ENCODE results near the gene ATP1A2.

ATP1A2 gene

GRCh38 chr1:160127865-160128523 lies 12.4 kb downstream of the ATP1A2 start:
- TF ChIP-seq MYC (IDR thresholded peaks at IDR 0.05; ENCODE audit: low read depth, low read length), result no peak
- no peak for TF ChIP-seq POLR2A (IDR thresholded peaks at IDR 0.05; ENCODE audit: extremely low read depth, insufficient read length)
- TF ChIP-seq CTCF (IDR thresholded peaks at IDR 0.05; ENCODE audit: low read depth, low read length), result no peak
- TF ChIP-seq MAX (IDR thresholded peaks at IDR 0.05; ENCODE audit: low read depth, low read length), result no peak
- no peak overlapping the region for H3K4me3 ChIP-seq (ENCODE audit: low read depth, low read length)
- DNase-seq (ENCODE audit: low read depth), result peak; percentile 43

- no peak for DNase-seq (ENCODE audit: low read depth)
- TF ChIP-seq POLR2A (IDR thresholded peaks at IDR 0.05; ENCODE audit: extremely low read depth, insufficient read length), result no peak
- no peak for TF ChIP-seq CTCF (IDR thresholded peaks at IDR 0.05; ENCODE audit: low read depth, low read length)
- TF ChIP-seq MYC (IDR thresholded peaks at IDR 0.05; ENCODE audit: low read depth, low read length), result no peak
- no peak for TF ChIP-seq MAX (IDR thresholded peaks at IDR 0.05; ENCODE audit: low read depth, low read length)
Measured at GRCh38 chr1:160128636-160129035, 13.1 kb downstream of the ATP1A2 start.

GRCh38 chr1:160129046-160129445 lies 13.5 kb downstream of the ATP1A2 start:
- H3K4me3 ChIP-seq (ENCODE audit: low read depth, low read length), result no peak overlapping the region
- TF ChIP-seq MYC (IDR thresholded peaks at IDR 0.05; ENCODE audit: low read depth, low read length) (no peak), CTCF (IDR thresholded peaks at IDR 0.05; ENCODE audit: low read depth, low read length) (no peak)
- no peak for DNase-seq (ENCODE audit: low read depth)

More at GRCh38 chr1:160128636-160129035, 13.1 kb downstream of the ATP1A2 start:
- H3K4me3 ChIP-seq (ENCODE audit: low read depth, low read length), result no peak overlapping the region

- TF ChIP-seq MYC (IDR thresholded peaks at IDR 0.05; ENCODE audit: low read depth, low read length) (no peak), MAX (IDR thresholded peaks at IDR 0.05; ENCODE audit: low read depth, low read length) (no peak), POLR2A (IDR thresholded peaks at IDR 0.05; ENCODE audit: extremely low read depth, insufficient read length) (no peak), CTCF (IDR thresholded peaks at IDR 0.05; ENCODE audit: low read depth, low read length) (no peak)
- H3K4me3 ChIP-seq (ENCODE audit: low read depth, low read length), result no peak overlapping the region
- DNase-seq (ENCODE audit: low read depth), result no peak
Measured at GRCh38 chr1:160129558-160129957, 14.0 kb downstream of the ATP1A2 start.

GRCh38 chr1:160129966-160130365 lies 14.4 kb downstream of the ATP1A2 start:
- DNase-seq (ENCODE audit: low read depth), result no peak
- H3K4me3 ChIP-seq (ENCODE audit: low read depth, low read length), result no peak overlapping the region
- TF ChIP-seq MYC (IDR thresholded peaks at IDR 0.05; ENCODE audit: low read depth, low read length) (no peak), CTCF (IDR thresholded peaks at IDR 0.05; ENCODE audit: low read depth, low read length) (no peak), MAX (IDR thresholded peaks at IDR 0.05; ENCODE audit: low read depth, low read length) (no peak), POLR2A (IDR thresholded peaks at IDR 0.05; ENCODE audit: extremely low read depth, insufficient read length) (no peak)

- DNase-seq (ENCODE audit: low read depth), result no peak
- no peak overlapping the region for H3K4me3 ChIP-seq (ENCODE audit: low read depth, low read length)
- TF ChIP-seq MAX (IDR thresholded peaks at IDR 0.05; ENCODE audit: low read depth, low read length) (no peak), MYC (IDR thresholded peaks at IDR 0.05; ENCODE audit: low read depth, low read length) (no peak), POLR2A (IDR thresholded peaks at IDR 0.05; ENCODE audit: extremely low read depth, insufficient read length) (no peak), CTCF (IDR thresholded peaks at IDR 0.05; ENCODE audit: low read depth, low read length) (no peak)
Measured at GRCh38 chr1:160130486-160130885, 14.9 kb downstream of the ATP1A2 start.

Measured in NB4 (cell line).